ENCODE results near the gene CPLX1.

The CPLX1 gene

GRCh38 chr4:839675-840443 is 13.9 kb upstream of the CPLX1 start:
- no peak for TF ChIP-seq CTCF (IDR thresholded peaks at IDR 0.05; ENCODE audit: borderline replicate concordance, insufficient read depth, low read depth, low read length)
- no peak overlapping the region for H3K4me3 ChIP-seq (ENCODE audit: low read depth, low read length)

GRCh38 chr4:837772-838171 is 11.8 kb upstream of the CPLX1 start:
- no peak for TF ChIP-seq CTCF (IDR thresholded peaks at IDR 0.05; ENCODE audit: borderline replicate concordance, insufficient read depth, low read depth, low read length)
- H3K4me3 ChIP-seq (ENCODE audit: low read depth, low read length) = no peak overlapping the region

GRCh38 chr4:836750-837301 is 10.9 kb upstream of the CPLX1 start:
- no peak overlapping the region for H3K4me3 ChIP-seq (ENCODE audit: low read depth, low read length)
- no peak for TF ChIP-seq CTCF (IDR thresholded peaks at IDR 0.05; ENCODE audit: borderline replicate concordance, insufficient read depth, low read depth, low read length)

- no peak overlapping the region for H3K4me3 ChIP-seq (ENCODE audit: low read depth, low read length)
- no peak for TF ChIP-seq CTCF (IDR thresholded peaks at IDR 0.05; ENCODE audit: borderline replicate concordance, insufficient read depth, low read depth, low read length)
Observed at GRCh38 chr4:836003-836511, 10.1 kb upstream of the CPLX1 start.

- no peak for TF ChIP-seq CTCF (IDR thresholded peaks at IDR 0.05; ENCODE audit: borderline replicate concordance, insufficient read depth, low read depth, low read length)
- no peak overlapping the region for H3K4me3 ChIP-seq (ENCODE audit: low read depth, low read length)
Observed at GRCh38 chr4:835148-836002, 9.4 kb upstream of the CPLX1 start.

- no peak for TF ChIP-seq CTCF (IDR thresholded peaks at IDR 0.05; ENCODE audit: borderline replicate concordance, insufficient read depth, low read depth, low read length)
- no peak overlapping the region for H3K4me3 ChIP-seq (ENCODE audit: low read depth, low read length)
Observed at GRCh38 chr4:834368-835147, 8.6 kb upstream of the CPLX1 start.
